ENCODE results near the gene SBNO2.
A peak's percentile ranks its signal among the peaks of the same experiment; 100 is the strongest.
"Not testable (repeated sequence)": the region's sequence is repeated elsewhere in the genome, so short reads cannot be mapped to it uniquely, and the experiment has no call there.

SBNO2 gene

DNA sequence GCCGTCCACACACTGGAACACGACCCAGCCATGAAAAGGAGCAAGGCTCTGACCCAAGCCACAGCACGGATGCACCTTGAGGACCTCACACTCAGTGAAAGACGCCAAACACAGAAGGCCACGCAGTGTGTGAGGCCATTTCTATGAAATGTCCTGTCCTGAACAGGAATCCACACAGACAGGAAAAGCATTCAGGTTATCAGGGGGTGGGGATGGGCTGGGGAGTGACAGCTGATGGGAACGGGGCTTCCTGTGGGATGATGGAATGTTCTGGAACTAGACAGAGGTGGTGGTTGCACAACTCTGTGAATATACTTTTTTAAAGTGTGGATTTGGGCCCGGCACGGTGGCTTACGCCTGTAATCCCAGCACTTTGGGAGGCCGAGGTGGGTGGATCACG, 39.6 kb downstream of the SBNO2 start:
- DNase-seq, result no peak

GRCh38 chr19:1133471-1133929, 40.6 kb downstream of the SBNO2 start:
- DNase-seq, result peak; percentile 14

GRCh38 chr19:1132552-1133383, 41.3 kb downstream of the SBNO2 start:
- DNase-seq, result peak; percentile 56

GRCh38 chr19:1131718-1132551, 42.1 kb downstream of the SBNO2 start:
- DNase-seq, result peak; percentile 68

DNA sequence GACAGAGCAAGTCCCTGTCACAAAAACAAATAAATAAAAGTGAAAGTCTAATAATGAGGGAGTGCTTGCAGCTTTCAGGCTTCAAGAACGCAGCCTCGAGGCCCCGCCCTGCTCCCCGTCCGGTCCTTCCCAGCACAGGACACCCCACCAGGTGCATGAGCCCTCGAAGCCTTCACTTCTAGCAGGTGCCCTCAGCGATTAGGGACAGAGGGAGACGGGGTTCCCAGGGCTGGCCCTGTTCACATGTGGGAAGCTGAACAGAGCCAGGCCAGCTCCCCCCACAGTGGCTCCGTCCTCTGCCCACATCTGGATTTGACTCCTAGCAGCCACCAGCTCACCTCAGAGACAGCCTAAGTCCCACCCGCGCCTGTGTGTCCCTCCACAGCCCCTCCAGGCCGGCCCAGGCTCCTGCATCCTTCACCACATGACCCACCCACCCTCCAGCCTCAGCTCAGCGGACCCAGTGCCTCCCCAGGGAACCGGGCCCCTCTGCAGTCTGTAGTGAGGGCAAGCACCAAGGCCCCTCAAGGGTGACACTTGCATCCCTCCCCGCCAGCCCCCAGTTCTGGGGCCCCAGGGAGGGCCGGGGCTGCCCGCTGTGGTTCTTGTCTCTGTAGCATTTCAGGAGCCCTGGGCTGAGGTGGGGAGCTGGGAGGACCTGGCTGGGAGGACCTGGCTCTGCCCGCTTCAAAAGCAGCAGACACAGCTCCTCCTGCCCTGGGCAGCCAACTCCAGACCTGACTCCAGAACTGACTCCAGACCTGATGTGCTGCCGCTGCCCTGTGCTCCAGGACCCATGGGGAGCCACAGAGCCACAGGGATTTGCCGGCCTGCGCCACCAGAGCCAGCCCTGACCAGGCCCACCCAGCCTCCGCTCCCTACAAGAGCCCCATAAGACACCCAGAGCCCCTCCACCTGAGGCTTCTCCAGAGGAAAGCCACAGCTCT, 43.0 kb downstream of the SBNO2 start:
- DNase-seq, result no peak

DNA sequence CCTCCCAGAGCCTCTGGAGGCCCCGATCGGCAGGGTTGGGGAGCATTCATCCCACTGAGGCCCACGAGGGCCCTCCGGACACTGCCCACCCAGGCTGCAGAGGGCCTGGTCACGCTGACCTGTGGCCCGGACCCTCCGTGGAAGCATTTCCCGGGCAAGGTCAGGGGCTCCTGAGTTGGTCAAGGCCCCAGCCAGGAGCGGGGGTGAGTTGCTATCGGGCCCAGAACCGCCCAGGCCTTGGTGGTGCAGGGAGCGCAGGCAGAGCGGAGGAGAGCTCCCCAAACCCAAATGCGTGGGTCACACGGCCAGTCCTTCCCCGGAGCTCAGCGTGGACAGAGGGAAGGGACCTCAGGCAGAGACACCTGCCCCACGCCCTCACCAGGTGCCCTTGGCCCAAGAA, 44.5 kb downstream of the SBNO2 start:
- no peak for DNase-seq

GRCh38 chr19:1129084-1129483, 45.0 kb downstream of the SBNO2 start:
- not testable (repeated sequence) for DNase-seq

- no peak for DNase-seq
Observed at GRCh38 chr19:1128106-1128505, 46.0 kb downstream of the SBNO2 start.

GRCh38 chr19:1126984-1127760, 46.9 kb downstream of the SBNO2 start:
- no peak for DNase-seq

GRCh38 chr19:1125601-1126467, 48.2 kb downstream of the SBNO2 start:
- DNase-seq, result no peak

DNA sequence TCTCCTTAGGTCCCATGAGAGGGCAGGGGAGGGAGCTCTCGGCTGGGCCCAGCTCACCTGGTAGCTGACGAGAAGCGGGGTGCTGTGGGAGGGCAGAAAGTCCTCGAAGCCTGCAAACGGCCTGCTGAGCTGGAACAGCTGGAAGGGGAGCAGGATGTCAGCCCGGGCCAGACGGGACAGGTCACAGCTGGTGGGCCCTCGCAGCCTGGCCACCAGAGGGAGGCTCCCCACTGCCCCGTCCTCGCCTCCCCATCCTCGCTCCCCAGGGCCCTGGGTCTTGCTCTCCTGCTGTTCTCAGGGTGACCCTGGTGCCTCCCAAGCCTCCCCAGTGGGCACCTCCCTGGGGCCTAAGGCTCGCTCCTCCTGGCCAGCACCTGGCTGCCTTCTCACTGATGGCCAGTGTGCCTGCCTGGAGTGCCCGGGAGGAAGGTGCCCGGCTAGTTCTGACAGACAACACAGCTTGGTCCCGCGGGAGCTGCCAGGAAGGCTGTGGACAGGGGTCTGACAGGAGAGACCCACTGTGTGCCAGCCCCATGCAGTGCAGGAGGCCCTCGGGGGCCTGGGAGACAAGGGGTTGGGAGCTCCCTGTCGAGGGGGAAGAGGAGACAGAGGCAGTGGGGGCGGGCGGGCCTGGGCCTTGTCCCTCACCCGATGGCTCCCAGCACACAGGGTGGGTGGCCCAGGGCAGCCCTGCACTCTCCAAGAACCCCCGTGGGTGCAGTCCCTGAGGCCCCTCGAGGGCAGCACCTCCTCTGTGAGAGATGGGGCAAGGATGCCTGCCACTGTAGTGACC, 50.0 kb downstream of the SBNO2 start:
- DNase-seq, result no peak

DNA sequence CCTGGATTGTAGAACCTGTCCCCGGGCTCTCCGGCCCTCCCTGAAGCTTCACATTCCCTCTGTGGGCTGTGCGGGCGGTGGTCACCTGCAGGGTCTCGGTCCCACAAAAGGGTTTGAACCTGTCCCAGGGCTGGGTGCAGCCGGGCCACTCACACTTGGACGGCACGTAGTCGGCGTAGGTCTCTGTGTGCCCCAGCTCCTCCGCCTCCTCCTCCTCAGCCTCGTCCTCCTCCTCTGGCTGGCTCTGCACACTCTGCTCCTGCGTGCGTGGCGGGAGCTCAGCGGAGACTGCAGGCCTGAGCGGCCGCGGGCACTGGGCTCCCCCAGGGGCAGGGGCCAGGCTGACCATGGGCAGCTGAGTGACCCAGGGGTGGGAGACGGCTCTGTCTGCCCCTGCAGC, 50.7 kb downstream of the SBNO2 start:
- no peak for DNase-seq

GRCh38 chr19:1122972-1123363, 51.1 kb downstream of the SBNO2 start:
- no peak for DNase-seq

DNA sequence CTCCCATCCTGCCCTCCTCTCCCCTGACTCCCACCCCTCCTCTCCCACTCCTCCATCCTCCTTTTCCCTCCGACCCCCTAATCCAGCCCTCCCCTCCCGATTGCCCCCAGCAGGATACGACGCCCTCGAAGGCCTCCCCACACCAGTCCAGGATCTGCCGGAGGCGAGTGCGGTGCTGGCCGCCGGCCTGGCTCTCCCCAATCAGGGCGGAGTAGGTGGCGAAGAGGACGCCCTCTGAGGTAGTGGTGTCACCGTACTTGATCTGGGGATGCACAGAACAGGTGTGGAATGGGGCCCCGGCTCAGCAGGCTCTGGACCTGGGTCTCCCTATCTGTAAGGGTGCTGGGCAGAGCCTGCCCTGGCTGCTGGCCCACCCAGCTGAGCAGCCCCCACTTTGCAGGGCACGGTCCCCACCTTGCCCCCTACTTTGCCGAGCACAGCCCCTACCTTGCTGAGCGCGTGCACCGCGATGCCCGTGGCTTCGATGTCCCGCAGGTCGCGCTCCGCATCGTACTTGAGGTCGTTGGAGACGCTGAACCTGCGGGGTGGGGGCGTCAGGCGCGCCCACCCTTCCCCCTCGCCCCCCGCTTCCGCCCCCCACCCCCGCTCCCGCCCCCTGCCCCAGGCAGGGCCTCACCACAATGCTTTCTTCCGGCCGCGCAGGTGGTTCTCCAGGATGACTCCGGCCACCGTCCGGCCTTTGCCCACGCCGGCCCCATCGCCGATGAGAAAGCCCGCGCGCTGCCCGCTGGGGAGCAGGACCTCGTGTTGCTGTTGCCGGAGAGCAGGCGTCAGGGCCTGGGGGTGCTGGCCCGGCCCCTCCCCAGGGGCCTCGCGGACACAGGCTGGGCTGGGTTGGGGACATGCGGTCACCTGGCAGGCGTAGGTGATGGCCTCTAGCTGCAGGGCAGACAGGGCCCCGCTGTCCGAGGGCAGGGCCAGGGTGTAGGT, 51.8 kb downstream of the SBNO2 start:
- no peak for DNase-seq

DNA sequence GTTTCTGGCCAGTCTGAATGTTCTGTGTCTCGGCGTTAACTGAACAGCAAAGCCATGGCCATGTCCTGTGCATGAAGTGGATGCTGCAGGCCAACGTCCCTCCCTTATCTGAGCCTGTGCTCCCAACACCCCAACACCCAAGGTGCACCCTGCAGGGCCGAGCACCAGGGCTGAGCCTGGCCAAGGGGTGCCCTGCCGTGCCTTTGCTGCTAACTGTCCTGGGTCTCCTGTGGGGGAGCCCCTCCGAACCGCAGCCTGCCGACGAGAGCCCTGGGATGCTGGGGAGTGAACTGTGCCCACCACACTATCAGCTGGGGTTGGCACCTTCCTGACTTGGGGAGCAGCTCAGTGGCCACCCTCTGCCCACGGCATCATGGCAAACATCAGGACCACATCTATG, 52.7 kb downstream of the SBNO2 start:
- no peak for DNase-seq

GRCh38 chr19:1119475-1120217, 54.4 kb downstream of the SBNO2 start:
- no peak for DNase-seq

- no peak for DNase-seq
Observed at GRCh38 chr19:1118999-1119398, 55.1 kb downstream of the SBNO2 start.

- no peak for DNase-seq
Observed at GRCh38 chr19:1117654-1118053, 56.4 kb downstream of the SBNO2 start.
